Activated naive CD4-positive, alpha-beta T cell treated with anti-CD3 and anti-CD28 coated beads for 36 hours (primary cell): ENCODE results near the gene PIP5KL1. TPM values are rescaled to one million over a fixed set of nuclear protein-coding genes. Genes with fewer than 3 reads are reported as not detected.

ENCODE experiments used
- CTCF ChIA-PET: fragments of 350-600 bp; sonication (Branson Sonifier 250); formaldehyde crosslinking; loops from one replicate; lab custom pipeline; 2021; ENCODE audit warnings: antibody characterized with exemption; lab: Charles Lee
- DNase-seq: peaks from one replicate; pipeline ENCODE4 v3.0.0-alpha.2; 2020
- H3K27ac Mint-ChIP-seq: one replicate; pipeline ENCODE4 v1.8.0; 2021; ENCODE audit warnings: mild to moderate bottlenecking, mixed read lengths
- H3K27me3 Mint-ChIP-seq: one replicate; pipeline ENCODE4 v1.8.0; 2021; ENCODE audit warnings: low read depth, mixed read lengths
- H3K36me3 Mint-ChIP-seq: one replicate; pipeline ENCODE4 v1.8.0; 2021; ENCODE audit warnings: low read depth, mixed read lengths
- H3K4me1 Mint-ChIP-seq: one replicate; pipeline ENCODE4 v1.8.0; 2021; ENCODE audit warnings: low read depth, mixed read lengths
- H3K4me3 Mint-ChIP-seq: one replicate; pipeline ENCODE4 v1.8.0; 2021; ENCODE audit warnings: mild to moderate bottlenecking, moderate library complexity, mixed read lengths
- H3K9me3 Mint-ChIP-seq: one replicate; pipeline ENCODE4 v1.8.0; 2021; ENCODE audit warnings: mixed read lengths
- intact Hi-C: fragments of 100-400 bp; cut with micrococcal nuclease; formaldehyde crosslinking; loops from one replicate; pipeline ENCODE4 v1.15.1; 2023
- total RNA-seq, 2 experiments: library from RNA; stranded (reverse); gene quantifications; one replicate each; pipeline ENCODE4 v1.2.3, GENCODE V29; 2021

PIP5KL1 gene
- total RNA-seq, 2 experiments from 2014 or later: 1.1 to 1.8 TPM

GRCh38 chr9:127936347-127936852 is 5.8 kb upstream of the PIP5KL1 start:
- H3K36me3 Mint-ChIP-seq: peaks cover 35% of the 10 kb centered on the region
- CTCF ChIA-PET: interaction anchor here (1.5 to 2.0 kb wide), 2 partner anchors 15 to 99 kb away, joined by 3 to 14 read pairs; no protein-coding TSS in a partner anchor
- intact Hi-C loops: loop anchor here (2.0 kb wide), 2 partner anchors 18 to 192 kb away; no protein-coding TSS in a partner anchor
- H3K9me3 Mint-ChIP-seq: no peaks in the 10 kb centered on the region
- H3K4me3 Mint-ChIP-seq: peak overlapping the region; percentile 100
- DNase-seq: no peak
- H3K27ac Mint-ChIP-seq: no peak overlapping the region
- H3K27me3 Mint-ChIP-seq: no peaks in the 10 kb centered on the region
- peaks cover 44% of the 10 kb centered on the region for H3K4me1 Mint-ChIP-seq

- Mint-ChIP-seq H3K36me3 (peaks cover 35% of the 10 kb centered on the region), H3K4me1 (peaks cover 49% of the 10 kb centered on the region), H3K4me3 (peak overlapping the region; percentile 100), H3K27me3 (no peaks in the 10 kb centered on the region), H3K9me3 (no peaks in the 10 kb centered on the region), H3K27ac (no peak overlapping the region)
- no peak for DNase-seq
- intact Hi-C loops: loop anchor here (2.0 kb wide), 2 partner anchors 19 to 193 kb away; no protein-coding TSS in a partner anchor
- CTCF ChIA-PET: interaction anchor here (0.8 kb wide), 1 partner anchor 8 kb away, joined by 3 read pairs; no protein-coding TSS in a partner anchor
These were observed 5.2 kb upstream of the PIP5KL1 start for GRCh38 chr9:127935765-127936221.

- H3K27me3 Mint-ChIP-seq: no peaks in the 10 kb centered on the region
- no peak overlapping the region for H3K27ac Mint-ChIP-seq
- H3K9me3 Mint-ChIP-seq: no peaks in the 10 kb centered on the region
- H3K36me3 Mint-ChIP-seq: peaks cover 32% of the 10 kb centered on the region
- CTCF ChIA-PET: interaction anchor here (0.8 to 1.5 kb wide), 2 partner anchors 9 to 14 kb away, joined by 3 to 4 read pairs; no protein-coding TSS in a partner anchor
- DNase-seq: no peak
- intact Hi-C loops: no loop called here
- H3K4me3 Mint-ChIP-seq: peak overlapping the region; percentile 11
- H3K4me1 Mint-ChIP-seq: peaks cover 51% of the 10 kb centered on the region
These were observed 4.4 kb upstream of the PIP5KL1 start for GRCh38 chr9:127934986-127935385.

GRCh38 chr9:127934248-127934647 is 3.7 kb upstream of the PIP5KL1 start:
- Mint-ChIP-seq H3K9me3 (no peaks in the 10 kb centered on the region), H3K27me3 (no peaks in the 10 kb centered on the region), H3K4me3 (no peak overlapping the region), H3K4me1 (peaks cover 54% of the 10 kb centered on the region), H3K27ac (no peak overlapping the region), H3K36me3 (peaks cover 32% of the 10 kb centered on the region)
- no peak for DNase-seq
- CTCF ChIA-PET: interaction anchor here (1.5 to 2.1 kb wide), 2 partner anchors 9 to 13 kb away, joined by 4 to 12 read pairs; no protein-coding TSS in a partner anchor
- intact Hi-C loops: no loop called here

- no peak for DNase-seq
- no peaks in the 10 kb centered on the region for H3K9me3 Mint-ChIP-seq
- intact Hi-C loops: no loop called here
- peaks cover 43% of the 10 kb centered on the region for H3K4me1 Mint-ChIP-seq
- CTCF ChIA-PET: interaction anchor here (0.7 to 3.7 kb wide), 6 partner anchors 9 to 103 kb away, joined by 3 to 18 read pairs (median 4); no protein-coding TSS in a partner anchor
- peaks cover 6% of the 10 kb centered on the region for H3K27me3 Mint-ChIP-seq
- H3K4me3 Mint-ChIP-seq: peak overlapping the region; percentile 62
- H3K27ac Mint-ChIP-seq: no peak overlapping the region
- H3K36me3 Mint-ChIP-seq: peaks cover 19% of the 10 kb centered on the region
These were observed 710 bp upstream of the PIP5KL1 start for GRCh38 chr9:127931092-127931881.

- intact Hi-C loops: no loop called here
These were observed 975 bp downstream of the PIP5KL1 start for GRCh38 chr9:127929625-127929979.

GRCh38 chr9:127928676-127929624 is 1.6 kb downstream of the PIP5KL1 start:
- no peak for DNase-seq
- H3K4me1 Mint-ChIP-seq: peaks cover 25% of the 10 kb centered on the region
- H3K27me3 Mint-ChIP-seq: peaks cover 7% of the 10 kb centered on the region
- H3K4me3 Mint-ChIP-seq: no peak overlapping the region
- no peaks in the 10 kb centered on the region for H3K9me3 Mint-ChIP-seq
- H3K36me3 Mint-ChIP-seq: peaks cover 7% of the 10 kb centered on the region
- intact Hi-C loops: no loop called here
- CTCF ChIA-PET: interaction anchor here (0.6 to 3.7 kb wide), 6 partner anchors 11 to 189 kb away, joined by 3 to 18 read pairs (median 3); no protein-coding TSS in a partner anchor
- no peak overlapping the region for H3K27ac Mint-ChIP-seq

More at GRCh38 chr9:127929625-127929979, 975 bp downstream of the PIP5KL1 start:
- Mint-ChIP-seq H3K9me3 (no peaks in the 10 kb centered on the region), H3K36me3 (peaks cover 11% of the 10 kb centered on the region), H3K4me1 (peaks cover 30% of the 10 kb centered on the region), H3K4me3 (peak overlapping the region; percentile 29), H3K27me3 (peaks cover 7% of the 10 kb centered on the region), H3K27ac (no peak overlapping the region)
- CTCF ChIA-PET: interaction anchor here (0.6 to 3.7 kb wide), 6 partner anchors 8 to 188 kb away, joined by 3 to 18 read pairs (median 6); no protein-coding TSS in a partner anchor
- DNase-seq: no peak

- no peak for DNase-seq
- intact Hi-C loops: no loop called here
- Mint-ChIP-seq H3K4me1 (peaks cover 23% of the 10 kb centered on the region), H3K27ac (no peak overlapping the region), H3K27me3 (peaks cover 7% of the 10 kb centered on the region), H3K4me3 (no peak overlapping the region), H3K36me3 (peaks cover 3% of the 10 kb centered on the region), H3K9me3 (no peaks in the 10 kb centered on the region)
- CTCF ChIA-PET: interaction anchor here (1.0 to 3.7 kb wide), 4 partner anchors 16 to 189 kb away, joined by 3 to 18 read pairs (median 5); no protein-coding TSS in a partner anchor
These were observed 2.4 kb downstream of the PIP5KL1 start for GRCh38 chr9:127927988-127928675.

- CTCF ChIA-PET: interaction anchor here (0.7 to 3.7 kb wide), 4 partner anchors 16 to 190 kb away, joined by 3 to 18 read pairs (median 5); no protein-coding TSS in a partner anchor
- no peak overlapping the region for H3K27ac Mint-ChIP-seq
- peaks cover 20% of the 10 kb centered on the region for H3K4me1 Mint-ChIP-seq
- DNase-seq: peak; percentile 85
- H3K4me3 Mint-ChIP-seq: peak overlapping the region; percentile 63
- no peaks in the 10 kb centered on the region for H3K9me3 Mint-ChIP-seq
- peaks cover 7% of the 10 kb centered on the region for H3K27me3 Mint-ChIP-seq
- intact Hi-C loops: no loop called here
- H3K36me3 Mint-ChIP-seq: no peaks in the 10 kb centered on the region
These were observed 3.2 kb downstream of the PIP5KL1 start for GRCh38 chr9:127927201-127927987.

GRCh38 chr9:127926906-127927200 is 3.7 kb downstream of the PIP5KL1 start:
- intact Hi-C loops: no loop called here
- Mint-ChIP-seq H3K4me1 (peaks cover 23% of the 10 kb centered on the region), H3K36me3 (no peaks in the 10 kb centered on the region)

More at GRCh38 chr9:127926906-127927200, 3.7 kb downstream of the PIP5KL1 start:
- Mint-ChIP-seq H3K27ac (no peak overlapping the region), H3K4me3 (peak overlapping the region; percentile 63), H3K27me3 (peaks cover 7% of the 10 kb centered on the region), H3K9me3 (no peaks in the 10 kb centered on the region)
- CTCF ChIA-PET: interaction anchor here (0.7 kb wide), 1 partner anchor 126 kb away, joined by 3 read pairs; no protein-coding TSS in a partner anchor
- DNase-seq: no peak
